MCF 10A (cell line): ENCODE results near the gene STAT5A. TPM values are rescaled to one million over a fixed set of nuclear protein-coding genes. Genes with fewer than 3 reads are reported as not detected.

Experiments used
- BruUV-seq: library from RNA; stranded (reverse); fragments of 400-500 nt; replicated peaks from 2 replicates; lab custom pipeline; 2021; lab: Mats Ljungman, UMichigan
- CTCF ChIA-PET: fragments of 300-600 bp; sonication (Branson Sonifier 250); formaldehyde crosslinking; extraction: SDS; loops from one replicate; lab custom pipeline; 2021; ENCODE audit warnings: antibody characterized with exemption, inconsistent platforms; lab: Yijun Ruan, JAX
- POLR2A ChIA-PET: fragments of 300-600, 350-650 bp; sonication (Branson Sonifier 250); formaldehyde crosslinking; extraction: SDS; loops from one replicate; lab custom pipeline; 2020; ENCODE audit warnings: antibody characterized with exemption, inconsistent platforms; lab: Yijun Ruan, JAX
- DNase-seq: peaks from one replicate; pipeline ENCODE4 v3.0.0-alpha.2; 2018; ENCODE audit not compliant: unreplicated experiment
- H3K27ac Mint-ChIP-seq: one replicate; pipeline ENCODE4 v1.8.0; 2022; ENCODE audit warnings: mild to moderate bottlenecking, low read depth, mixed read lengths; ENCODE audit not compliant: unreplicated experiment
- H3K27me3 Mint-ChIP-seq: one replicate; pipeline ENCODE4 v1.8.0; 2022; ENCODE audit warnings: mixed read lengths; ENCODE audit not compliant: insufficient read depth, unreplicated experiment
- H3K36me3 Mint-ChIP-seq: one replicate; pipeline ENCODE4 v1.8.0; 2022; ENCODE audit warnings: mild to moderate bottlenecking, moderate library complexity, mixed read lengths; ENCODE audit not compliant: insufficient read depth, unreplicated experiment
- H3K4me1 Mint-ChIP-seq: one replicate; pipeline ENCODE4 v1.8.0; 2022; ENCODE audit warnings: mixed read lengths; ENCODE audit not compliant: insufficient read depth, unreplicated experiment
- H3K4me3 Mint-ChIP-seq: one replicate; pipeline ENCODE4 v1.8.0; 2022; ENCODE audit warnings: mild to moderate bottlenecking, moderate library complexity, mixed read lengths; ENCODE audit not compliant: unreplicated experiment
- H3K9me3 Mint-ChIP-seq: one replicate; pipeline ENCODE4 v1.8.0; 2022; ENCODE audit warnings: mixed read lengths; ENCODE audit not compliant: unreplicated experiment
- CTCF ChIP-seq: fragments of 200-600 bp; IDR thresholded peaks from one replicate; pipeline ENCODE4 v1.8.0; 2022; ENCODE audit warnings: antibody characterized with exemption, mild to moderate bottlenecking; ENCODE audit not compliant: unreplicated experiment
- intact Hi-C: fragments of 100-400 bp; cut with micrococcal nuclease; formaldehyde crosslinking; loops from 2 replicates; pipeline ENCODE4 v1.14.1; 2022
- total RNA-seq: library from RNA; stranded (reverse); gene quantifications from 2 replicates; pipeline ENCODE4 v1.2.3, GENCODE V29; 2022

The STAT5A gene
- total RNA-seq, 1 experiment from 2014 or later = 1.0 TPM

- no peak overlapping the region for H3K4me3 Mint-ChIP-seq
- TF ChIP-seq CTCF = no peak
- peaks cover 27% of the 10 kb centered on the region for H3K4me1 Mint-ChIP-seq
- BruUV-seq = no TSS peak
- no peak overlapping the region for H3K27ac Mint-ChIP-seq
- intact Hi-C loops = no loop called here
- no peaks in the 10 kb centered on the region for H3K27me3 Mint-ChIP-seq
- no peak for DNase-seq
- no peaks in the 10 kb centered on the region for H3K36me3 Mint-ChIP-seq
- no peaks in the 10 kb centered on the region for H3K9me3 Mint-ChIP-seq
- POLR2A ChIA-PET = no interaction called here
- CTCF ChIA-PET = interaction anchor here (0.6 kb wide), 1 partner anchor 85 kb away, joined by 3 read pairs; no protein-coding TSS in a partner anchor
Observed at GRCh38 chr17:42271779-42272035, 16.6 kb upstream of the STAT5A start.

GRCh38 chr17:42272162-42272907, 16.0 kb upstream of the STAT5A start:
- H3K27me3 Mint-ChIP-seq = no peaks in the 10 kb centered on the region

GRCh38 chr17:42273474-42274252, 14.6 kb upstream of the STAT5A start:
- no peak for DNase-seq
- no peak overlapping the region for H3K27ac Mint-ChIP-seq
- CTCF ChIA-PET = interaction anchor here (0.6 to 1.4 kb wide), 4 partner anchors 11 to 751 kb away, joined by 3 to 4 read pairs (median 3); no protein-coding TSS in a partner anchor
- H3K4me3 Mint-ChIP-seq = peak overlapping the region; percentile 84
- no TSS peak for BruUV-seq
- no peaks in the 10 kb centered on the region for H3K36me3 Mint-ChIP-seq
- intact Hi-C loops = no loop called here
- no peak for TF ChIP-seq CTCF
- no peaks in the 10 kb centered on the region for H3K9me3 Mint-ChIP-seq
- POLR2A ChIA-PET = interaction anchor here (0.7 to 1.2 kb wide), 7 partner anchors 19 to 257 kb away, joined by 3 to 5 read pairs (median 3); no protein-coding TSS in a partner anchor
- H3K27me3 Mint-ChIP-seq = no peaks in the 10 kb centered on the region
- peaks cover 28% of the 10 kb centered on the region for H3K4me1 Mint-ChIP-seq

More at GRCh38 chr17:42272162-42272907, 16.0 kb upstream of the STAT5A start:
- Mint-ChIP-seq H3K4me3 (no peak overlapping the region), H3K36me3 (no peaks in the 10 kb centered on the region), H3K27ac (no peak overlapping the region), H3K4me1 (peaks cover 28% of the 10 kb centered on the region), H3K9me3 (no peaks in the 10 kb centered on the region)
- no peak for TF ChIP-seq CTCF
- no TSS peak for BruUV-seq
- POLR2A ChIA-PET = interaction anchor here (0.5 to 1.0 kb wide), 3 partner anchors 18 to 141 kb away, joined by 3 read pairs; no protein-coding TSS in a partner anchor
- DNase-seq = no peak
- intact Hi-C loops = no loop called here
- CTCF ChIA-PET = no interaction called here

GRCh38 chr17:42274253-42274542, 14.1 kb upstream of the STAT5A start:
- Mint-ChIP-seq H3K27ac (no peak overlapping the region), H3K9me3 (no peaks in the 10 kb centered on the region), H3K4me3 (peak overlapping the region; percentile 84), H3K27me3 (no peaks in the 10 kb centered on the region), H3K36me3 (no peaks in the 10 kb centered on the region), H3K4me1 (peaks cover 28% of the 10 kb centered on the region)
- DNase-seq = no peak
- BruUV-seq = no TSS peak
- ChIA-PET POLR2A (interaction anchor here (0.6 to 2.0 kb wide), 8 partner anchors 9 to 1124 kb away, joined by 3 to 6 read pairs (median 3); partner anchors contain the start of gene ARL4D), CTCF (interaction anchor here (0.6 to 1.4 kb wide), 4 partner anchors 10 to 750 kb away, joined by 3 to 4 read pairs (median 3); no protein-coding TSS in a partner anchor)
- no peak for TF ChIP-seq CTCF
- intact Hi-C loops = no loop called here
